CD14-positive monocyte (primary cell): ENCODE data around the gene MRTFA. TPM values are rescaled to one million over a fixed set of nuclear protein-coding genes. Genes with fewer than 3 reads are reported as not detected.

Experiments used
- DNase-seq, 3 donors: peaks; one replicate each; pipeline ENCODE4 v3.0.0-alpha.2; 2011 to 2022
- H2AFZ ChIP-seq: 2 replicates; pipeline ENCODE4 v1.6.0; 2012; ENCODE audit warnings: mild to moderate bottlenecking, low read depth, low read length, inconsistent platforms; ENCODE audit not compliant: insufficient read depth, poor library complexity, severe bottlenecking
- H3K27ac ChIP-seq, 2 donors: 1 replicate in 1 of 2; 2 replicates in 1 of 2; pipeline ENCODE4 v1.5.1; 2012 to 2013; ENCODE audit warnings: low read length in 2 of 2, control low read depth in 1 of 2, inconsistent platforms in 1 of 2, low read depth in 1 of 2, mild to moderate bottlenecking in 1 of 2
- H3K27me3 ChIP-seq, 2 donors: one replicate each; pipeline versions ENCODE4 v1.6.0 to v1.6.1; 2011 to 2013; ENCODE audit warnings: low read length in 2 of 2; ENCODE audit not compliant: control insufficient read depth in 2 of 2, insufficient read depth in 2 of 2
- H3K36me3 ChIP-seq, 2 donors: replicated peaks in 1 of 2; 1 replicate in 1 of 2; 2 replicates in 1 of 2; pipeline versions ENCODE4 v1.5.1 to v1.6.1; 2012 to 2013; ENCODE audit warnings: low read length in 2 of 2, control low read depth in 1 of 2, inconsistent platforms in 1 of 2, mild to moderate bottlenecking in 1 of 2; ENCODE audit not compliant: insufficient read depth in 2 of 2, control insufficient read depth in 1 of 2
- H3K4me1 ChIP-seq, 2 donors: 1 replicate in 1 of 2; 2 replicates in 1 of 2; pipeline versions ENCODE4 v1.5.1 to v1.6.1; 2012 to 2013; ENCODE audit warnings: low read length in 2 of 2, control low read depth in 1 of 2, inconsistent platforms in 1 of 2, mild to moderate bottlenecking in 1 of 2, moderate library complexity in 1 of 2; ENCODE audit not compliant: insufficient read depth in 2 of 2, control insufficient read depth in 1 of 2
- H3K4me2 ChIP-seq: replicated peaks from 2 replicates; pipeline ENCODE3; 2012; ENCODE audit warnings: low read length, moderate library complexity, mild to moderate bottlenecking; ENCODE audit not compliant: poor library complexity, severe bottlenecking; ENCODE audit errors: extremely low read depth
- H3K4me3 ChIP-seq, 3 experiments: fragments of 200-600 bp in 1 of 3; sonication (generic) in 1 of 3; replicated peaks in 1 of 3; 1 replicate in 2 of 3; 2 replicates in 1 of 3; pipeline ENCODE4 v1.5.1; 2011 to 2013; ENCODE audit warnings: low read length in 3 of 3, mild to moderate bottlenecking in 3 of 3, control low read depth in 2 of 3, low read depth in 2 of 3, inconsistent platforms in 1 of 3, moderate library complexity in 1 of 3
- H3K79me2 ChIP-seq: 2 replicates; pipeline ENCODE4 v1.6.0; 2012; ENCODE audit warnings: mild to moderate bottlenecking, control low read depth, inconsistent platforms, low read length, moderate library complexity; ENCODE audit not compliant: insufficient read depth
- H3K9ac ChIP-seq: 2 replicates; pipeline ENCODE4 v1.6.0; 2017; ENCODE audit warnings: low read length, mild to moderate bottlenecking; ENCODE audit not compliant: insufficient read depth, poor library complexity, severe bottlenecking
- H3K9me3 ChIP-seq, 2 donors: replicated peaks in 1 of 2; 1 replicate in 1 of 2; 2 replicates in 1 of 2; pipeline versions ENCODE4 v1.5.1 to v1.6.1; 2012 to 2013; ENCODE audit warnings: low read length in 2 of 2, control low read depth in 1 of 2; ENCODE audit not compliant: control insufficient read depth in 1 of 2, insufficient read depth in 1 of 2
- H4K20me1 ChIP-seq: 2 replicates; pipeline ENCODE4 v1.6.0; 2012; ENCODE audit warnings: mild to moderate bottlenecking, low read length, control low read depth, moderate library complexity; ENCODE audit not compliant: insufficient read depth
- H3K27ac Mint-ChIP-seq, 7 donors: one replicate each; pipeline ENCODE4 v1.8.0; 2020; ENCODE audit warnings: mild to moderate bottlenecking in 7 of 7, mixed read lengths in 7 of 7, moderate library complexity in 6 of 7, inconsistent platforms in 2 of 7
- H3K27me3 Mint-ChIP-seq, 3 donors: one replicate each; pipeline ENCODE4 v1.8.0; 2021 to 2022; ENCODE audit warnings: low read depth in 3 of 3, mild to moderate bottlenecking in 3 of 3, mixed read lengths in 3 of 3, moderate library complexity in 3 of 3, inconsistent platforms in 1 of 3
- H3K36me3 Mint-ChIP-seq, 2 donors: one replicate each; pipeline ENCODE4 v1.8.0; 2020; ENCODE audit warnings: mixed read lengths in 2 of 2, inconsistent platforms in 1 of 2, mild to moderate bottlenecking in 1 of 2
- H3K4me1 Mint-ChIP-seq: one replicate; pipeline ENCODE4 v1.8.0; 2020; ENCODE audit warnings: mild to moderate bottlenecking, mixed read lengths
- H3K4me3 Mint-ChIP-seq, 2 donors: one replicate each; pipeline ENCODE4 v1.8.0; 2020; ENCODE audit warnings: mild to moderate bottlenecking in 2 of 2, mixed read lengths in 2 of 2, moderate library complexity in 1 of 2
- H3K9me3 Mint-ChIP-seq, 7 donors: one replicate each; pipeline ENCODE4 v1.8.0; 2020 to 2022; ENCODE audit warnings: mixed read lengths in 7 of 7, mild to moderate bottlenecking in 6 of 7, moderate library complexity in 6 of 7, inconsistent platforms in 2 of 7
- CTCF ChIP-seq: fragments of 200-600 bp; IDR thresholded peaks from one replicate; pipeline ENCODE4 v1.8.0; 2022; ENCODE audit warnings: antibody characterized with exemption, mild to moderate bottlenecking
- WGBS: methylation state at CpG from one replicate; pipeline ENCODE4 v1.1.5; 2013; ENCODE audit warnings: missing lambda C conversion rate; ENCODE audit not compliant: insufficient coverage; 5-methylcytosine and 5-hydroxymethylcytosine counted together
- intact Hi-C, 2 donors: fragments of 100-400 bp; cut with micrococcal nuclease; formaldehyde crosslinking; loops; one replicate each; pipeline versions ENCODE4 v1.15.0 to v1.15.1; 2023
- polyA plus RNA-seq, 3 donors: library from polyadenylated mRNA; depleted of rRNA in 1 of 3; unstranded in 2 of 3; stranded (reverse) in 1 of 3; fragments of 300-500 nt in 2 of 3; fragments of >200 nt in 1 of 3; fragmentation: Illumina TruSeq in 2 of 3; gene quantifications; 1 replicate in 2 of 3; 2 replicates in 1 of 3; pipeline ENCODE4 v1.2.3, GENCODE V29; 2012 to 2021

Gene MRTFA
- polyA plus RNA-seq, 3 donors: 14.1 to 33.8 (median 18.9) TPM

- H3K27ac Mint-ChIP-seq: no peak overlapping the region
Measured at GRCh38 chr22:40529821-40530220, 106.7 kb downstream of the MRTFA start.

GRCh38 chr22:40526960-40527359 lies 109.6 kb downstream of the MRTFA start:
- H3K27ac ChIP-seq: no peak overlapping the region
- intact Hi-C loops: no loop called here
- no peak overlapping the region for H3K4me2 ChIP-seq
- H3K79me2 ChIP-seq: peaks cover 36% of the 10 kb centered on the region
- H3K36me3 ChIP-seq: peaks cover 4 to 10% of the 10 kb centered on the region in 2 donors
- H3K9me3 ChIP-seq: no peaks in the 10 kb centered on the region
- H3K4me3 Mint-ChIP-seq: no peak overlapping the region
- H3K36me3 Mint-ChIP-seq: peaks cover 20 to 46% of the 10 kb centered on the region in 2 donors
- peaks cover 2% of the 10 kb centered on the region for H3K4me1 Mint-ChIP-seq
- H2AFZ ChIP-seq: no peak overlapping the region
- TF ChIP-seq CTCF: no peak
- no peaks in the 10 kb centered on the region for H3K9me3 Mint-ChIP-seq
- H3K27me3 Mint-ChIP-seq: no peaks in the 10 kb centered on the region
- peaks cover 33% of the 10 kb centered on the region for H4K20me1 ChIP-seq
- H3K27ac Mint-ChIP-seq: peak overlapping the region in 2 of 7 donors; percentile 31 to 73
- H3K4me1 ChIP-seq: peaks cover 0 to 1% of the 10 kb centered on the region in 2 donors
- DNase-seq: no peak
- H3K9ac ChIP-seq: no peak overlapping the region
- no peak overlapping the region for H3K4me3 ChIP-seq
- WGBS: 100% methylated on average over 1 of the region's 5 CpGs
- no peaks in the 10 kb centered on the region for H3K27me3 ChIP-seq

More at GRCh38 chr22:40529821-40530220, 106.7 kb downstream of the MRTFA start:
- Histone ChIP-seq H3K79me2 (peaks cover 37% of the 10 kb centered on the region), H3K9ac (no peak overlapping the region), H3K4me3 (no peak overlapping the region), H2AFZ (no peak overlapping the region), H3K36me3 (peaks cover 0 to 4% of the 10 kb centered on the region in 2 donors), H4K20me1 (peaks cover 54% of the 10 kb centered on the region), H3K9me3 (no peaks in the 10 kb centered on the region), H3K4me2 (no peak overlapping the region), H3K4me1 (peaks cover 28 to 29% of the 10 kb centered on the region in 2 donors), H3K27me3 (no peaks in the 10 kb centered on the region), H3K27ac (no peak overlapping the region)
- H3K36me3 Mint-ChIP-seq: peaks cover 15 to 35% of the 10 kb centered on the region in 2 donors
- H3K9me3 Mint-ChIP-seq: no peaks in the 10 kb centered on the region
- H3K27me3 Mint-ChIP-seq: no peaks in the 10 kb centered on the region
- DNase-seq: no peak
- H3K4me3 Mint-ChIP-seq: no peak overlapping the region
- H3K4me1 Mint-ChIP-seq: peaks cover 30% of the 10 kb centered on the region
- WGBS: no CpG with 5 or more reads among the region's 1 CpG
- intact Hi-C loops: no loop called here
- TF ChIP-seq CTCF: no peak
